GM23248 (cell line): ENCODE measurements around the gene PHACTR2.

ENCODE experiments used
- EZH2 ChIP-seq: fragments of 200-600 bp; sonication (generic); IDR thresholded peaks from 2 replicates; pipeline ENCODE4 v1.6.1; 2018; ENCODE audit warnings: antibody characterized with exemption, mild to moderate bottlenecking; ENCODE audit not compliant: insufficient read depth, poor library complexity, severe bottlenecking
- EZH2phosphoT487 ChIP-seq: fragments of 200-600 bp; sonication (generic); IDR thresholded peaks from 2 replicates; pipeline ENCODE4 v1.6.1; 2018; ENCODE audit warnings: antibody characterized with exemption, moderate library complexity, mild to moderate bottlenecking, low read depth; ENCODE audit not compliant: insufficient read depth

GRCh38 chr6:143701349-143702234 is 23.8 kb downstream of the PHACTR2 start:
- no peak for TF ChIP-seq EZH2
- TF ChIP-seq EZH2phosphoT487 = no peak
